IMR-90 (cell line): ENCODE data around the gene TRAF3. TPM values are rescaled to one million over a fixed set of nuclear protein-coding genes. Genes with fewer than 3 reads are reported as not detected.

Experiments used
- ATAC-seq: fragments of 200-7000 bp; cut with Tn5 transposase; 2 replicates; pipeline ENCODE4 v1.9.1; 2020; ENCODE audit warnings: low read depth, mild to moderate bottlenecking, moderate library complexity
- BruUV-seq: library from RNA; stranded (reverse); fragments of 400-500 nt; replicated peaks from 2 replicates; lab custom pipeline; 2021; lab: Mats Ljungman, UMichigan
- CTCF ChIA-PET: fragments of 300-600 bp; formaldehyde crosslinking; extraction: SDS; loops from one replicate; lab custom pipeline; 2021; ENCODE audit warnings: antibody characterized with exemption; lab: Yijun Ruan, JAX
- POLR2A ChIA-PET: fragments of 300-600 bp; sonication (Branson Sonifier 250); formaldehyde crosslinking; loops from one replicate; lab custom pipeline; 2022; ENCODE audit warnings: antibody characterized with exemption; ENCODE audit not compliant: unreplicated experiment; lab: Charles Lee
- DNase-seq: peaks from one replicate; pipeline ENCODE4 v3.0.0; 2013
- H2AFZ ChIP-seq: replicated peaks from 2 replicates; pipeline ENCODE3; 2013; ENCODE audit warnings: low read length, mild to moderate bottlenecking; ENCODE audit not compliant: poor library complexity
- H2AK5ac ChIP-seq: 2 replicates; pipeline ENCODE4 v1.6.1; 2013; ENCODE audit warnings: low read depth, low read length, inconsistent platforms
- H2AK9ac ChIP-seq: replicated peaks from 2 replicates; pipeline ENCODE3; 2013; ENCODE audit warnings: mild to moderate bottlenecking, low read depth, low read length, moderate library complexity; ENCODE audit not compliant: poor library complexity
- H2BK120ac ChIP-seq: 2 replicates; pipeline ENCODE4 v1.6.1; 2013; ENCODE audit warnings: low read depth, low read length, inconsistent platforms
- H2BK15ac ChIP-seq: 3 replicates; pipeline ENCODE4 v1.6.1; 2013; ENCODE audit warnings: low read depth, low read length, inconsistent platforms
- H2BK20ac ChIP-seq: 2 replicates; pipeline ENCODE4 v1.6.1; 2013; ENCODE audit warnings: low read depth, mild to moderate bottlenecking, inconsistent platforms, low read length, moderate library complexity
- H2BK5ac ChIP-seq: 2 replicates; pipeline ENCODE4 v1.6.1; 2013; ENCODE audit warnings: mild to moderate bottlenecking, low read depth, low read length, inconsistent platforms; ENCODE audit not compliant: poor library complexity, severe bottlenecking
- H3K14ac ChIP-seq: replicated peaks from 2 replicates; pipeline ENCODE4 v1.6.1; 2013; ENCODE audit warnings: low read depth, low read length, inconsistent platforms
- H3K18ac ChIP-seq: 2 replicates; pipeline ENCODE4 v1.6.1; 2013; ENCODE audit warnings: low read depth, low read length, control low read depth
- H3K23ac ChIP-seq: 2 replicates; pipeline ENCODE4 v1.6.1; 2013; ENCODE audit warnings: low read depth, low read length, inconsistent platforms
- H3K27ac ChIP-seq: 2 replicates; pipeline ENCODE4 v1.5.1; 2013; ENCODE audit warnings: mild to moderate bottlenecking, control low read depth, low read length; ENCODE audit not compliant: insufficient read depth
- H3K27me3 ChIP-seq: 2 replicates; pipeline ENCODE4 v1.6.1; 2013; ENCODE audit warnings: low read length; ENCODE audit not compliant: control insufficient read depth, insufficient read depth
- H3K36me3 ChIP-seq: 2 replicates; pipeline ENCODE4 v1.6.1; 2013; ENCODE audit warnings: low read length, mixed read lengths; ENCODE audit not compliant: control insufficient read depth, insufficient read depth
- H3K4ac ChIP-seq: 2 replicates; pipeline ENCODE4 v1.6.1; 2013; ENCODE audit warnings: low read depth, low read length, inconsistent platforms
- H3K4me1 ChIP-seq: 2 replicates; pipeline ENCODE4 v1.6.1; 2013; ENCODE audit warnings: low read length, mixed read lengths; ENCODE audit not compliant: control insufficient read depth, insufficient read depth
- H3K4me2 ChIP-seq: 2 replicates; pipeline ENCODE4 v1.6.1; 2013; ENCODE audit warnings: low read depth, mild to moderate bottlenecking, control low read depth, low read length, moderate library complexity
- H3K4me3 ChIP-seq: 2 replicates; pipeline ENCODE4 v1.5.1; 2013; ENCODE audit warnings: low read depth, mild to moderate bottlenecking, control low read depth, low read length, moderate library complexity; ENCODE audit not compliant: insufficient read depth
- H3K56ac ChIP-seq: 2 replicates; pipeline ENCODE4 v1.6.1; 2013; ENCODE audit warnings: low read length, inconsistent platforms; ENCODE audit not compliant: insufficient read depth; ENCODE audit errors: extremely low read depth
- H3K79me1 ChIP-seq, 2 experiments: 2 replicates each; pipeline ENCODE4 v1.6.1; 2013; ENCODE audit warnings: low read length in 2 of 2, inconsistent platforms in 1 of 2, low read depth in 1 of 2
- H3K9ac ChIP-seq: 2 replicates; pipeline ENCODE4 v1.6.1; 2013; ENCODE audit warnings: low read depth, low read length, control low read depth
- H3K9me1 ChIP-seq: 2 replicates; pipeline ENCODE4 v1.6.1; 2013; ENCODE audit warnings: low read length, inconsistent platforms; ENCODE audit not compliant: insufficient read depth
- H3K9me3 ChIP-seq: 2 replicates; pipeline ENCODE4 v1.6.1; 2013; ENCODE audit warnings: low read length; ENCODE audit not compliant: control insufficient read depth, insufficient read depth
- H4K20me1 ChIP-seq: 2 replicates; pipeline ENCODE4 v1.6.1; 2013; ENCODE audit warnings: low read length, inconsistent platforms; ENCODE audit not compliant: insufficient read depth
- H4K5ac ChIP-seq: 2 replicates; pipeline ENCODE4 v1.6.1; 2013; ENCODE audit warnings: mild to moderate bottlenecking, low read depth, low read length, control low read depth
- H4K8ac ChIP-seq, 2 experiments: 2 replicates each; pipeline ENCODE4 v1.6.1; 2013; ENCODE audit warnings: low read depth in 2 of 2, low read length in 2 of 2, control low read depth in 1 of 2, inconsistent platforms in 1 of 2
- H4K91ac ChIP-seq: 2 replicates; pipeline ENCODE4 v1.6.1; 2013; ENCODE audit warnings: low read depth, low read length, inconsistent platforms; ENCODE audit not compliant: insufficient read depth
- CEBPB ChIP-seq: IDR thresholded peaks from 2 replicates; pipeline ENCODE4 v1.6.1; 2012; ENCODE audit warnings: low read depth, low read length, improper control_type of control experiment
- CTCF ChIP-seq: conservative IDR thresholded peaks from 2 replicates; pipeline ENCODE4 v1.5.1; 2012; ENCODE audit warnings: mild to moderate bottlenecking, low read depth, low read length, improper control_type of control experiment
- WGBS, 2 experiments: methylation state at CpG; one replicate each; pipeline versions ENCODE4 v1.1.5 to v1.1.7; 2013; ENCODE audit warnings: missing lambda C conversion rate in 2 of 2; ENCODE audit not compliant: insufficient read length in 1 of 2; ENCODE audit errors: extremely low coverage in 2 of 2; 5-methylcytosine and 5-hydroxymethylcytosine counted together
- dilution Hi-C: fragments of 300-500 bp; cut with HindIII; formaldehyde crosslinking; loops from one replicate; pipeline ENCODE4 v1.14.3; 2018; ENCODE audit warnings: low sequenced_read_pairs; ENCODE audit not compliant: unreplicated experiment
- in situ Hi-C: fragments of 300-500 bp; cut with MboI; formaldehyde crosslinking; loops from 3 replicates; pipeline ENCODE4 v1.14.3; 2019; ENCODE audit warnings: low sequenced_read_pairs, inconsistent platforms, mixed read lengths
- intact Hi-C: fragments of 100-400 bp; cut with micrococcal nuclease; formaldehyde crosslinking; loops from 2 replicates; pipeline ENCODE4 v1.10.0; 2022
- polyA plus RNA-seq, 3 experiments: library from polyadenylated mRNA; depleted of rRNA; stranded (reverse); fragments of >200 nt; gene quantifications; 2 replicates each; pipeline ENCODE4 v1.2.3, GENCODE V29; 2012; ENCODE audit warnings: low replicate concordance in 1 of 3
- total RNA-seq: library from RNA; depleted of rRNA; stranded (reverse); fragments of >200 nt; gene quantifications from 2 replicates; pipeline ENCODE4 v1.2.3, GENCODE V29; 2012

Gene TRAF3
- total and polyA plus RNA-seq, 2 of the 4 experiments (the other 2 are of a cell fraction): 21.2 to 25.3 TPM

DNA sequence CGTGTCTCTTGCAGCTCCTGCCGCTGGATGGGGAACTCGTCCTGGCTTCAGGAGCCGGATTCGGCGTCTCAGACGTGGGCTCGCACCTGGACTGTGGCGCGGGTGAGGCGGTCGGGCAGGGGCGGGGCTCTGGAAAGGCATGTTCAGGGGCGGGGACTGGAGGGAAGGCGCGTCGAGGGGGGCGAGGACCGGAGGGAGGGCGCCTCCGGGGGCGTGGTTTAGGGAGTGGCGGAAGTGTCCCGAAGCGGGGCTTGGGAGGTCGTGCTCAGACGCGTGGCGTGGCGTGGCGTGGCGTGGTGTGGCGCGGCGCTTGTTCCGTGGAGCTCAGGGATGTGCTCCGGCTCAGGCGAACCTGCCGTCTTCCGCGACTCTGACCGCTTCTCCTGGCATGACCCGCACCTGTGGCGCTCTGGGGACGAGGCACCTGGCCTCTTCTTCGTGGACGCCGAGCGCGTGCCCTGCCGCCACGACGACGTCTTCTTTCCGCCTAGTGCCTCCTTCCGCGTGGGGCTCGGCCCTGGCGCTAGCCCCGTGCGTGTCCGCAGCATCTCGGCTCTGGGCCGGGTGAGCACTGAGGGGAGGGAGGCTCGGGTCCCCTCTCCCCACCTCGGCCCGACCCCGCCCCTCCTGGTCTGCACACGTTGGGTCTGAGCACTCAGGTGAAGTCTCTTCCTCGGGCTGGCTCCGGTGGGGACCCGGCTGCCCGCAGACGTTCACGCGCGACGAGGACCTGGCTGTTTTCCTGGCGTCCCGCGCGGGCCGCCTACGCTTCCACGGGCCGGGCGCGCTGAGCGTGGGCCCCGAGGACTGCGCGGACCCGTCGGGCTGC lies 151.4 kb downstream of the TRAF3 start:
- intact Hi-C loops (no loop called here), in situ Hi-C loops (no loop called here), dilution Hi-C loops (no loop called here)
- Histone ChIP-seq H4K5ac (no peak overlapping the region), H3K36me3 (peaks cover 18% of the 10 kb centered on the region), H4K8ac (no peak overlapping the region), H3K27me3 (peaks cover 66% of the 10 kb centered on the region), H3K18ac (no peak overlapping the region), H3K4ac (no peak overlapping the region), H3K4me2 (peak overlapping the region; percentile 90), H2BK120ac (no peak overlapping the region), H4K20me1 (peaks cover 14% of the 10 kb centered on the region), H3K4me1 (peaks cover 13% of the 10 kb centered on the region), H3K56ac (no peak overlapping the region), H2BK20ac (no peak overlapping the region), H2BK15ac (no peak overlapping the region), H4K91ac (no peak overlapping the region), H2AK9ac (peak overlapping the region; percentile 90), H3K9me1 (0 out of 2 replicates have a peak, but pooled peaks cover 5% of the 10 kb centered on the region), H2AFZ (peak overlapping the region; percentile 80), H2BK5ac (no peak overlapping the region), H3K14ac (no peak overlapping the region), H3K23ac (peak overlapping the region; percentile 15; the same call in 1 of the 2 replicates), H3K4me3 (peak overlapping the region; percentile 42), H3K9ac (no peak overlapping the region), H3K27ac (no peak overlapping the region), H3K9me3 (0 out of 2 replicates have a peak, but pooled peaks cover 5% of the 10 kb centered on the region), H2AK5ac (no peak overlapping the region), H3K79me1 (no peaks in the 10 kb centered on the region)
- DNase-seq (peak; percentile 5), ATAC-seq (peak; percentile 31)
- ChIA-PET POLR2A (no interaction called here), CTCF (no interaction called here)
- 2% methylated on average over 21 of the region's 94 CpGs; no CpG with 5 or more reads in 1 of the 2 experiments for WGBS, 2 experiments
- no peak for TF ChIP-seq CEBPB
- no peak for TF ChIP-seq CTCF
- BruUV-seq: no TSS peak
